Gastroesophageal sphincter (tissue), 3 donors: Measurements from ENCODE around the gene NME5.

Source experiments
- EP300 ChIP-seq: sonication (generic); formaldehyde crosslinking; IDR thresholded peaks from one replicate; pipeline ENCODE4 v1.6.1; 2017; ENCODE audit warnings: antibody characterized with exemption, mild to moderate bottlenecking
- POLR2A ChIP-seq, 2 donors: fragments of 450-650 bp; IDR thresholded peaks; one replicate each; pipeline ENCODE4 v1.6.1; 2017; ENCODE audit warnings: antibody characterized with exemption in 2 of 2, mild to moderate bottlenecking in 2 of 2, moderate library complexity in 1 of 2
- POLR2AphosphoS5 ChIP-seq: sonication (generic); formaldehyde crosslinking; IDR thresholded peaks from one replicate; pipeline ENCODE4 v1.6.1; 2017; ENCODE audit warnings: antibody characterized with exemption
- TF ChIP-seq, protein P1 (sequence below), 4 experiments: fragments of 200-600 bp in 2 of 4; fragments of 450-650 bp in 2 of 4; sonication (generic) in 1 of 4; IDR thresholded peaks; one replicate each; pipeline ENCODE4 v1.5.1; 2017 to 2019; ENCODE audit warnings: antibody characterized with exemption in 4 of 4, mild to moderate bottlenecking in 2 of 4, moderate library complexity in 2 of 4

DNA sequence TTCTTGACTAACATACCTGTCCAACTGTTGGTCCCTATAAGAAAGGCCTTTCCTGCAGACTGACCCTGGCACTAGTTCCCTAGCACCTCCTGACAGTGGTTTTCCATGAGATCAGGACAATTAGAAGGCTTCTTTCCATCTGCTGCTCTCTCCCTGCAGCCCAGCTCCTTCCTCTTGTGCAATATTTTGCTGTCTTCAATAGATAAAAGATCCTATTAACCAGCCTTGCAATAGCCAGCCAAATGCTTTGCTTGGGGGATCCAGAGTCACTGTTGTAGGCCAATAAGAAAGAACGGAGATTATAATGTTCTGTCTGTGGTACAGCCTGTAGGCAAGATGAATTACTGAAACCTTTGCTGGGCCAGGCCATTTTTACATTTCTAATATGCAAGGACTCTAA is 18.4 kb upstream of the NME5 start:
- TF ChIP-seq, protein P1, sequence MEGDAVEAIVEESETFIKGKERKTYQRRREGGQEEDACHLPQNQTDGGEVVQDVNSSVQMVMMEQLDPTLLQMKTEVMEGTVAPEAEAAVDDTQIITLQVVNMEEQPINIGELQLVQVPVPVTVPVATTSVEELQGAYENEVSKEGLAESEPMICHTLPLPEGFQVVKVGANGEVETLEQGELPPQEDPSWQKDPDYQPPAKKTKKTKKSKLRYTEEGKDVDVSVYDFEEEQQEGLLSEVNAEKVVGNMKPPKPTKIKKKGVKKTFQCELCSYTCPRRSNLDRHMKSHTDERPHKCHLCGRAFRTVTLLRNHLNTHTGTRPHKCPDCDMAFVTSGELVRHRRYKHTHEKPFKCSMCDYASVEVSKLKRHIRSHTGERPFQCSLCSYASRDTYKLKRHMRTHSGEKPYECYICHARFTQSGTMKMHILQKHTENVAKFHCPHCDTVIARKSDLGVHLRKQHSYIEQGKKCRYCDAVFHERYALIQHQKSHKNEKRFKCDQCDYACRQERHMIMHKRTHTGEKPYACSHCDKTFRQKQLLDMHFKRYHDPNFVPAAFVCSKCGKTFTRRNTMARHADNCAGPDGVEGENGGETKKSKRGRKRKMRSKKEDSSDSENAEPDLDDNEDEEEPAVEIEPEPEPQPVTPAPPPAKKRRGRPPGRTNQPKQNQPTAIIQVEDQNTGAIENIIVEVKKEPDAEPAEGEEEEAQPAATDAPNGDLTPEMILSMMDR (IDR thresholded peaks at IDR 0.05) = no peak
- TF ChIP-seq POLR2AphosphoS5 (no peak), EP300 (no peak), POLR2A (IDR thresholded peaks at IDR 0.05) (no peak)
